ENCODE results near the gene DNM1.

DNA sequence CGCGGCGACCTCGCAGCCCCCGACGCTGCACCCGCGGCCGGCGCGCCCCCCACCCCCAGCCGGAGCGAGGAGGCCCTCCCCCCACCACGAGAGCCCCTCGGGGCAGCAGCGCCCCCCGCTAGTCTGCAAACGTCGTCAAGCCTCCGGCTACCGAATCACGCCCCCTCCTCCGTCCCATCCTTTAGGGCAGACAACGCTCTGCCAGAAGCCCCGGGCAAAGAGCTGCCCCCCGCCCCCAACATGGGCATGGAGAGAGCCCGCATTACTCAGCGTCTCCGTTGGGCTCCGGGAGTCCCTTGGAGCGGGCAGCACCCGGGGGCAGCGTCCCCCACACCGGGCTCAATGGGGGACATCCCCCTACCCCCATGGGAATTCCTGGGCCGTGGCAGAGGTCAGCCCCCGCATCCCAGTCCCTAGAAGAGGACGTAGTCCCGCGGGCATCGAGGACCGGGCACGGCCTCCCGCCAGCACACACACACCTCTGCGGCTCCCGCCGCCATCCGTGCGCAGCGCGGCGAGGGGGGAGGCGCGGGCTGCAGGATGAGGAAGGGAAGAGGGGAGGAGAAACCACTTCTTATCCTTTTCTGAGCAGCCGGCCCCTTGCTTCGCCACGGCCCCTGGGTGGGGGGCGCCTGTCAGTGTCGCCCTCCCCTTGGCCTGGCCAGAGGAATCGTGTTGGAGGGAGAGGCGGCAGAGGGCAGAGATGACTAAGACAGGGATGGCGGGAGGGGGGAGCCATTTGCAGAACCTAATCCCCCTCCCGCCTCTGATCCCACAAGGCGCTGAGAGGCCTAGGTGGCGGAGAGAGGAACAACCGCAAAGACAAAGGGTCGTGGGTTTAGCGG is 750 bp downstream of the DNM1 start:
- TF ChIP-seq CTCF (conservative IDR thresholded peaks at IDR 0.05; ENCODE audit: low read depth in 2 of 2) (peak; percentile 1 to 18; a peak in 1 of 4 replicates), EZH2phosphoT487 (IDR thresholded peaks at IDR 0.05; ENCODE audit: unreplicated experiment) (no peak), EZH2 (IDR thresholded peaks at IDR 0.05; ENCODE audit: low read depth, unreplicated experiment) (no peak), POLR2AphosphoS5 (IDR thresholded peaks at IDR 0.05; ENCODE audit: low read depth) (peak; percentile 64), REST (IDR thresholded peaks at IDR 0.05; ENCODE audit: unreplicated experiment) (no peak), ZNF331 (CRISPR knock-in tag; IDR thresholded peaks at IDR 0.05; ENCODE audit: low read depth) (no peak), CREB1 (CRISPR knock-in tag; IDR thresholded peaks at IDR 0.05; ENCODE audit: low read depth) (no peak)

Measured in GM23338 (cell line).